Measurements from ENCODE around the gene HHATL. TPM values are rescaled to one million over a fixed set of nuclear protein-coding genes. Genes with fewer than 3 reads are reported as not detected.

Gene HHATL
- total and polyA plus RNA-seq, 2 donors: 1.7 to 3.7 TPM

DNA sequence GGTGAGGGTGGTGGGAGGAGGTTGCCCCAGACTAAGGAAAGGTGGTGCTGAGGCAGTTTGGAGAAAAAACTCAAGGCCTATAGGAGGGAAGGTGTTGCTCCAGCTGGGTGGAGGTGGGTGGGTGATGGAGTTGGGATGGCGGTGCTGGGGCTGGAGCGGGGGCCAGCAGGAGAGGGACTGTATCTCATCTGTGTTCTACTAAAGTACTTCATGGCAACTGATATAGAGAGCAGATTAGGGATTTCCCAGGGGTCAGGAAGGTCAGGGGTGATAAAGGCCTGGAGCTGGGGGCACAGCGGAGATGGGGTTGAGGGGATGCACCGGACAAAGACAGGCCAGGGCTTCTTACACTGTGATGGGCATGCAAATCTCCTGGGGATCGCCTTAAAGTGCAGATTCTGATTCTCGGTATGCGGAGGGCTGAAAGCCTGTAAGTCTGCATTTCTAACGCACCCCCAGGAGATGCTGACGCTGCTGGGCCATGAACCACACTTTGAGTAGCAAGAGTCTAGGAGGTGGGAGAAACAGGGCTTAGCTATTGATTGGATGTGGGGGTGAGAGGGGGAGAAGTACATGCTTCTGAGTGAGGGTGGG is 13.1 kb downstream of the HHATL start:
- H3K4me3 ChIP-seq (ENCODE audit: low read length in 2 of 2): no peak overlapping the region

DNA sequence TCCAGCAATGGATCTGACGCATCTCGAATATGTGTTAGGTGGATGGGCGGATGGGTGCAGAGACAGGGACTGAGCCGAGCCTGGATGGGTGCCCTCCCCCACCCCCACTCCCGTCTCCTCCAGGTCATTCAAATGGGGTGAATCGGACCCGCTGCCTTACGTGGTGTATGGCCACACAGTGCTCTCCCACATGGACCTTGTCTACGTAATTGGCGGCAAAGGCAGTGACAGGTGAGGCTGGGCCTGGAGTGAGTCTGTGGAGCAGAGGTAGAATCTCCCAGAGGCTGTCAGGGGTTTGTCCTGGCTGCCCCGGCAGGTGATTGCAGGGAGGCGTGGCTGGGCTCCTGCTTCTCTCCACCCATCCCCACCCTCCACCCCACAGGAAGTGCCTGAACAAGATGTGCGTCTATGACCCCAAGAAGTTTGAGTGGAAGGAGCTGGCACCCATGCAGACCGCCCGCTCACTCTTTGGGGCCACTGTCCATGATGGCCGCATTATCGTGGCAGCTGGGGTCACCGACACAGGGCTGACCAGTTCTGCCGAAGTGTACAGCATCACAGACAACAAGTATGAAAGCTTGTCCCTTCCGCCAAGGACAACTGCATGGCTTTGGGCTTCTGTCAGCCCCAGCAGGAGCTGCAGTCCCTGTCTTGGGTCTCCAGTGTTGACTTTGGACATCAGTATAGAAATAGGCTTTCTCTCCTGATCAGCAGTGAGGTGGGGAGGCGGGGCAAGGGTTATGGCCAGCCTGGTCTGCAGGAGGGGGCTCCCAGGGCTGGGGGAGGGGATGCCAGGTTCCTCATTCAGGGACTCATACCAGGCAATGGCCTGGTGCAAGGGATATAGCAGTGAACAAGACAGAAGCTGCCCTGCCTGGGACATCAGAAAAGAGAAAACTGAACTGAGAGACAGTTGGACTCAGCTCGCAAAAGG is 13.8 kb downstream of the HHATL start:
- Histone ChIP-seq H3K4me1 (ENCODE audit: control insufficient read depth in 2 of 2, insufficient read depth in 2 of 2, low read length in 2 of 2) (no peaks in the 10 kb centered on the region), H3K9me3 (ENCODE audit: control insufficient read depth in 2 of 2, insufficient read depth in 1 of 2, low read length in 1 of 2) (no peaks in the 10 kb centered on the region), H3K4me3 (ENCODE audit: low read length in 2 of 2) (no peak overlapping the region), H3K36me3 (ENCODE audit: control insufficient read depth in 2 of 2, insufficient read depth in 2 of 2, low read length in 1 of 2) (no peaks in the 10 kb centered on the region), H3K27me3 (ENCODE audit: control insufficient read depth in 2 of 2, insufficient read depth in 1 of 2, low read length in 1 of 2) (peaks cover 10 to 38% of the 10 kb centered on the region in 2 donors), H3K27ac (ENCODE audit: low read depth in 1 of 2, low read length in 1 of 2) (no peak overlapping the region)
- DNase-seq (ENCODE audit: low read depth in 6 of 9, low spot score in 9 of 9): no peak
- WGBS: 89% methylated on average over 22 of the region's 22 CpGs

More for the DNA sequence above, 13.1 kb downstream of the HHATL start:
- 69% methylated on average over 9 of the region's 9 CpGs for WGBS
- no peaks in the 10 kb centered on the region for H3K36me3 ChIP-seq (ENCODE audit: control insufficient read depth in 2 of 2, insufficient read depth in 2 of 2, low read length in 1 of 2)
- H3K4me1 ChIP-seq (ENCODE audit: control insufficient read depth in 2 of 2, insufficient read depth in 2 of 2, low read length in 2 of 2): no peaks in the 10 kb centered on the region
- peaks cover 10 to 38% of the 10 kb centered on the region in 2 donors for H3K27me3 ChIP-seq (ENCODE audit: control insufficient read depth in 2 of 2, insufficient read depth in 1 of 2, low read length in 1 of 2)
- no peak for DNase-seq (ENCODE audit: low read depth in 6 of 9, low spot score in 9 of 9)
- no peaks in the 10 kb centered on the region for H3K9me3 ChIP-seq (ENCODE audit: control insufficient read depth in 2 of 2, insufficient read depth in 1 of 2, low read length in 1 of 2)
- no peak overlapping the region for H3K27ac ChIP-seq (ENCODE audit: low read depth in 1 of 2, low read length in 1 of 2)

DNA sequence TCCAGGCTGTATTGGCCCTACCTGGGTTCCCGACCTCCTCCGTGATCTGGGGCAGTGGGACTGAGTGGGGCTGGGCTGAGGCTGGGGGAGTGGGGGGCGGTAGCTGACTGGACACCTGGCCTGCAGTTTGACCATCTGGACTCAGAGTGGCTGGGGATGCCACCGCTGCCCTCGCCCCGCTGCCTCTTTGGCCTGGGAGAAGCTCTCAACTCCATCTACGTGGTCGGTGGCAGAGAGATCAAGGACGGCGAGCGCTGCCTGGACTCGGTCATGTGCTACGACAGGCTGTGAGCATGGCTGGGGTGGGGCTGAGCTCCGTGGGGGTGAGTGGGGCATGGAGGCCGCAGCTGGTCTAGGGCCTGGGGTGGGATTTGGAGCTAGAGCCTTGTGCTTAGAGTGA is 14.6 kb downstream of the HHATL start:
- Histone ChIP-seq H3K4me1 (ENCODE audit: control insufficient read depth in 2 of 2, insufficient read depth in 2 of 2, low read length in 2 of 2) (no peaks in the 10 kb centered on the region), H3K27me3 (ENCODE audit: control insufficient read depth in 2 of 2, insufficient read depth in 1 of 2, low read length in 1 of 2) (peaks cover 10 to 42% of the 10 kb centered on the region in 2 donors), H3K27ac (ENCODE audit: low read depth in 1 of 2, low read length in 1 of 2) (no peak overlapping the region), H3K4me3 (ENCODE audit: low read length in 2 of 2) (no peak overlapping the region), H3K36me3 (ENCODE audit: control insufficient read depth in 2 of 2, insufficient read depth in 2 of 2, low read length in 1 of 2) (no peaks in the 10 kb centered on the region), H3K9me3 (ENCODE audit: control insufficient read depth in 2 of 2, insufficient read depth in 1 of 2, low read length in 1 of 2) (no peaks in the 10 kb centered on the region)
- no peak for DNase-seq (ENCODE audit: low read depth in 6 of 9, low spot score in 9 of 9)
- WGBS: 94% methylated on average over 15 of the region's 15 CpGs

DNA sequence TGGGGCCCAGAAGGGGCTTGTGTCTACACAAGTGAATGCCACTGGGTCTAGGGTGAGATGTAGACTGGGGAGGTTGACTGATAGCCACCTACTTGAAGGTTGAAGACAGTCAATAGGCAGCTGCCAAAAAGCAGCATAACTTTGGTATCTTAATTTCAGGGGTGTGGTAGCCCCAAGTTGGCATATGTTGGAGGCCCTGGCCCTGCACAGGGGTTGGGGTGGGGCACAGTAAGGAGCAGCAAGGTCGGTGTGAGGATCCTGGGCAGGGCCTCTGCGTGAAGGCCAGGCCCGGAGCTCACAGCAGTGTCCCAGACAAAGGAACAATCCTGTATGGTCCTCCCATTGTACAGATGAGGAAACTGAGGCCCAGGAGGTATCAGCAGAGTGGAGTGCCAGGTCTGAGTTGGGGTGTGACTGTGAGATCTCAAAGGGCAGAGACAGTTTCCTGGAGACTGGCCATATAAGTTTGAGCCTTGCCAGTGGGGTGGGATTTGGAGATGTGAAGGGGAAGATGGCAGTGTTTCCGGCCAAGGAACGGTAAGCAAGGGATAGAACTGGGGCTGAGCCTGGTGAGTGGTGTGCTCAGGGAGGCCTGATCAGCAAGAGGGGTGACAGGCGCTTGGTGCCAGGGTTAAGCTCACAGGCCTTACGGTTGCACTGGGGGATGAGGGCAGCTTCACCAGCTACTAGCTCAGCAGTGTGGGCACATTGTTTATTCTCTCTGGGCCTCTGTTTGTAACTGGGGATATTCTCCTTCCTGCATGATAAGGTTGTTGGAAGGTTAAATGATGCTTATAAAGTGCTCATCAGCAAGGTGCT is 15.6 kb downstream of the HHATL start:
- H3K9me3 ChIP-seq (ENCODE audit: control insufficient read depth in 2 of 2, insufficient read depth in 1 of 2, low read length in 1 of 2): no peaks in the 10 kb centered on the region
- no peak for DNase-seq (ENCODE audit: low read depth in 6 of 9, low spot score in 9 of 9)
- H3K4me3 ChIP-seq (ENCODE audit: low read length in 2 of 2): no peak overlapping the region
- H3K4me1 ChIP-seq (ENCODE audit: control insufficient read depth in 2 of 2, insufficient read depth in 2 of 2, low read length in 2 of 2): no peaks in the 10 kb centered on the region
- H3K27me3 ChIP-seq (ENCODE audit: control insufficient read depth in 2 of 2, insufficient read depth in 1 of 2, low read length in 1 of 2): peaks cover 10 to 44% of the 10 kb centered on the region in 2 donors
- H3K27ac ChIP-seq (ENCODE audit: low read depth in 1 of 2, low read length in 1 of 2): no peak overlapping the region
- no peaks in the 10 kb centered on the region for H3K36me3 ChIP-seq (ENCODE audit: control insufficient read depth in 2 of 2, insufficient read depth in 2 of 2, low read length in 1 of 2)
- WGBS: 98% methylated on average over 7 of the region's 7 CpGs

DNA sequence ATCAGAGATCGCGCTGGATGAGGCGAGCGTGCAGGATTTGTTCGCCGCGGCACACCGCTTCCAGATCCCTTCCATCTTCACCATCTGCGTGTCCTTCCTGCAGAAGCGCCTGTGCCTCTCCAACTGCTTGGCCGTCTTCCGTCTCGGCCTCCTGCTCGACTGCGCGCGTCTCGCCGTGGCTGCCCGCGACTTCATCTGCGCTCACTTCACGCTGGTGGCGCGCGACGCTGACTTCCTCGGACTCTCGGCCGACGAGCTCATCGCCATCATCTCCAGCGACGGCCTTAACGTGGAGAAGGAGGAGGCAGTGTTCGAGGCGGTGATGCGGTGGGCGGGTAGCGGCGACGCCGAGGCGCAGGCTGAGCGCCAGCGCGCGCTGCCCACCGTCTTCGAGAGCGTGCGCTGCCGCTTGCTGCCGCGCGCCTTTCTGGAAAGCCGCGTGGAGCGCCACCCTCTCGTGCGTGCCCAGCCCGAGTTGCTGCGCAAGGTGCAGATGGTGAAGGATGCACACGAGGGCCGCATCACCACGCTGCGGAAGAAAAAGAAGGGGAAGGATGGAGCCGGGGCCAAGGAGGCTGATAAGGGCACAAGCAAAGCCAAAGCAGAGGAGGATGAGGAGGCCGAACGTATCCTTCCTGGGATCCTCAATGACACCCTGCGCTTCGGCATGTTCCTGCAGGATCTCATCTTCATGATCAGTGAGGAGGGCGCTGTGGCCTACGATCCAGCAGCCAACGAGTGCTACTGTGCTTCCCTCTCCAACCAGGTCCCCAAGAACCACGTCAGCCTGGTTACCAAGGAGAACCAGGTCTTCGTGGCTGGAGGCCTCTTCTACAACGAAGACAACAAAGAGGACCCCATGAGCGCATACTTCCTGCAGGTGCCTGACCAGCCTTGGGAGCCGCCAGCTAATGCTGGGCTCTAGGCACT is 16.4 kb downstream of the HHATL start:
- DNase-seq (ENCODE audit: low read depth in 6 of 9, low spot score in 9 of 9): no peak
- no peaks in the 10 kb centered on the region for H3K4me1 ChIP-seq (ENCODE audit: control insufficient read depth in 2 of 2, insufficient read depth in 2 of 2, low read length in 2 of 2)
- 41% methylated on average over 80 of the region's 80 CpGs for WGBS
- no peaks in the 10 kb centered on the region for H3K9me3 ChIP-seq (ENCODE audit: control insufficient read depth in 2 of 2, insufficient read depth in 1 of 2, low read length in 1 of 2)
- no peaks in the 10 kb centered on the region for H3K36me3 ChIP-seq (ENCODE audit: control insufficient read depth in 2 of 2, insufficient read depth in 2 of 2, low read length in 1 of 2)
- H3K27ac ChIP-seq (ENCODE audit: low read depth in 1 of 2, low read length in 1 of 2): no peak overlapping the region
- no peak overlapping the region for H3K4me3 ChIP-seq (ENCODE audit: low read length in 2 of 2)
- H3K27me3 ChIP-seq (ENCODE audit: control insufficient read depth in 2 of 2, insufficient read depth in 1 of 2, low read length in 1 of 2): peaks cover 10 to 44% of the 10 kb centered on the region in 2 donors

DNA sequence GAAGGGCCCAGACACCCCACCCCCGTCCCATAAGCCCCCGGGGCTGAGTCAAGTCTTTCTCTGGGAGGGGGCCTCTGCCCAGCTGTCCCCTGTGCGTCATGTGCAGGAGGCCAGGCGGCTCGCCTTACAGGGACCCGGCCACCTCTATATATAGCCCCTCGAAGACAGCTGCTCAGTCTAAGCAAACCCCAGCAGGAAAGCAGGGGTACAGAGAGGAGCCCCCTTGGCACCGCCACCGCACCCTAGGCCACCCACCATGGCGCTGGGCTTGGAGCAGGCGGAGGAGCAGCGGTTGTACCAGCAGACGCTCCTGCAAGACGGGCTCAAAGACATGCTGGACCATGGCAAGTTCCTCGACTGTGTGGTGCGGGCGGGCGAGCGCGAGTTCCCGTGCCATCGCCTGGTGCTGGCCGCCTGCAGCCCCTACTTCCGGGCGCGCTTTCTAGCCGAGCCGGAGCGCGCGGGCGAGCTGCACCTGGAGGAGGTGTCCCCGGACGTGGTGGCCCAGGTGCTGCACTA is 17.2 kb downstream of the HHATL start, which contains the start of gene KLHL40:
Gene KLHL40 (plus strand): TSS at position 175 of the 519 bp plus-strand sequence. CDS start 82 bp downstream, at position 257.
- H3K4me3 ChIP-seq (ENCODE audit: low read length in 2 of 2): no peak within 1 kb of the TSS
- H3K36me3 ChIP-seq (ENCODE audit: control insufficient read depth in 2 of 2, insufficient read depth in 2 of 2, low read length in 1 of 2): no peaks in the 10 kb centered on the region
- H3K4me1 ChIP-seq (ENCODE audit: control insufficient read depth in 2 of 2, insufficient read depth in 2 of 2, low read length in 2 of 2): no peaks in the 10 kb centered on the region
- no peak for DNase-seq (ENCODE audit: low read depth in 6 of 9, low spot score in 9 of 9)
- no peak within 1 kb of the TSS for H3K27ac ChIP-seq (ENCODE audit: low read depth in 1 of 2, low read length in 1 of 2)
- no peaks in the 10 kb centered on the region for H3K9me3 ChIP-seq (ENCODE audit: control insufficient read depth in 2 of 2, insufficient read depth in 1 of 2, low read length in 1 of 2)
- H3K27me3 ChIP-seq (ENCODE audit: control insufficient read depth in 2 of 2, insufficient read depth in 1 of 2, low read length in 1 of 2): peaks cover 10 to 42% of the 10 kb centered on the region in 2 donors
- WGBS: 52% methylated on average over 34 of the region's 34 CpGs

DNA sequence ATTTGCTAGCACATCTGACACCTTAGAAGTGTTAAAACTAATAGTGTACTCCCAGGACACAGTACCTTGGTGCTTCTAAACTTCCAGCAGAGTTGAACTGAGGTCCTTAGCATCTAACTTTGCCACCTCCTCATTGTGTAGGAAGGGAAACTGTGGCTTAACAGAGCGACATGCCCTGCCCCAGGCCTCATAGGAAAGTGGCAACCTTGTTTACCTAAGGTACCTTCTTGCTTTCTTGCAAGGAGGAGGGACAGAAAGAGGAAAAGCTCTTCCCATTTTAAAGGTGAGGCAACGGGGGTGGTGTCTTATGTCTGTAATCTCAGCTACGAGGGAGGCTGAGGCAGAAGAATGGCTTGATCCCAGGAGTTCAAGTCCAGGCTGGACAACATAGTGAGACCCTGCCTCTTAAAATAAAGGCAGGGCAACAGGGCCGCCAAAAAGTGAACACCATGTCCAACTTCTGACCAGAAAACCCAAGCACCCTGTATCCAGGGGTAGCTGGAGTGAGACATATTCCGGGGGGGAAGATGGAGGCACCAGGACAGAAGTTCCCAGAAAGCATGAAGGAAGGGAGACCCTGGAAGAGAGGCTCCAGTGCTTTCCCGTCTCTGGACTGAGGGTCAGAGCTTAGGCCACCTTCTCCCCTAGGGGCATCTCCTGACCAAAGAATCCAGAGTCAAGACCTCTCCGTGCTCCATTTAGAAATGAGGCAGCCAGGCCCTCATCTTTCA is 17.8 kb downstream of the HHATL start:
- Histone ChIP-seq H3K9me3 (ENCODE audit: control insufficient read depth in 2 of 2, insufficient read depth in 1 of 2, low read length in 1 of 2) (no peaks in the 10 kb centered on the region), H3K4me3 (ENCODE audit: low read length in 2 of 2) (no peak overlapping the region), H3K4me1 (ENCODE audit: control insufficient read depth in 2 of 2, insufficient read depth in 2 of 2, low read length in 2 of 2) (no peaks in the 10 kb centered on the region), H3K27ac (ENCODE audit: low read depth in 1 of 2, low read length in 1 of 2) (no peak overlapping the region), H3K27me3 (ENCODE audit: control insufficient read depth in 2 of 2, insufficient read depth in 1 of 2, low read length in 1 of 2) (peaks cover 10 to 38% of the 10 kb centered on the region in 2 donors), H3K36me3 (ENCODE audit: control insufficient read depth in 2 of 2, insufficient read depth in 2 of 2, low read length in 1 of 2) (no peaks in the 10 kb centered on the region)
- WGBS: 91% methylated on average over 7 of the region's 7 CpGs
- no peak for DNase-seq (ENCODE audit: low read depth in 6 of 9, low spot score in 9 of 9)

Measured in thymus (tissue), 11 donors.